ENCODE data around the gene RAD9A.
A peak's percentile ranks its signal among the peaks of the same experiment; 100 is the strongest.

RAD9A gene

DNA sequence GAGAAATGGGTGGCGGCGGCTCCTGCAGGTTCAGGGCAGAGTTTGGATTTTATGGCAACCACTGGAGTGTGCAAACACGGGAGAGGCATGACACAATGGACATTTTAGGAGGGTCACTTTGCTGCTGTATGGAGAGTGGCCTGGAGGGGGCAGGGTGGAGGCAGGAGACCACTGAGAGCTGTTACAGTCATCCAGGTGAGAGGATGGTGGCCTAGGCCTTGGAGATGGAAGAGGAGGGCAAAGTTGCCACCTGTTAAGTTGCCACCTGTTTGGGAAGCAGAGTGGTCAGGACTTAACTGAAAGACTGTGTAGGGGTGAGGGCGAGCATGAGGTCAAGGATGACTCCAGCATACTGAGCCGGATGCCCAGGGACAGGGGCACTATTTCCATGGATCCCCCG is 2.3 kb upstream of the RAD9A start:
- no peak overlapping the region for H3K4me3 ChIP-seq (ENCODE audit: low read depth, low read length)
- H3K4me1 ChIP-seq (ENCODE audit: control insufficient read depth, insufficient read depth, low read length, unreplicated experiment) = peaks cover 12% of the 10 kb centered on the region
- no peaks in the 10 kb centered on the region for H3K36me3 ChIP-seq (ENCODE audit: insufficient read depth, low read length)
- H3K27ac ChIP-seq (ENCODE audit: low read depth, low read length) = no peak overlapping the region
- H3K27me3 ChIP-seq (ENCODE audit: insufficient read depth, low read length) = no peaks in the 10 kb centered on the region
- no peaks in the 10 kb centered on the region for H3K79me2 ChIP-seq (ENCODE audit: control insufficient read depth, insufficient read depth, low read length, unreplicated experiment)
- no peak overlapping the region for H2AFZ ChIP-seq (ENCODE audit: low read length, unreplicated experiment)

DNA sequence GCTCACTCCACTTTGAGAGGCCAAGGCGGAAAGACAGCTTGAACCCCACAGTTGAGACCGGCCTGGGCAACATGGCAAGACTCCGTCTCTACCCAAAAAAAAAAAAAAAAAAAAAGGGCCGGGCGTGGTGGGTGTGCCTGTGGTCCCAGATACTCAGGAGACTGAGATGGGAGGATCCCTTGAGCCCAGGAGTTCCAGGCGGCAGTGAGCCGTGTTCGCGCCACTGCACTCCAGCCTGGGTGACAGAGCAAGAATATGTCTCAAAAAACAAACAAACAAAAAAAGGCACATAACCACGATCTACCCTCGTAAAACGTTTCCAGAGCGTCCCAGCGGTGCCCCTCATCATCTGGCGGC is 861 bp upstream of the RAD9A start:
- Histone ChIP-seq H3K27me3 (ENCODE audit: insufficient read depth, low read length) (no peaks in the 10 kb centered on the region), H3K4me3 (ENCODE audit: low read depth, low read length) (peak overlapping the region; percentile 84), H3K79me2 (ENCODE audit: control insufficient read depth, insufficient read depth, low read length, unreplicated experiment) (no peaks in the 10 kb centered on the region), H3K36me3 (ENCODE audit: insufficient read depth, low read length) (no peaks in the 10 kb centered on the region), H3K4me1 (ENCODE audit: control insufficient read depth, insufficient read depth, low read length, unreplicated experiment) (no peaks in the 10 kb centered on the region), H2AFZ (ENCODE audit: low read length, unreplicated experiment) (peak overlapping the region; percentile 78), H3K27ac (ENCODE audit: low read depth, low read length) (peak overlapping the region; percentile 39; the same call in 1 of the 2 replicates)

DNA sequence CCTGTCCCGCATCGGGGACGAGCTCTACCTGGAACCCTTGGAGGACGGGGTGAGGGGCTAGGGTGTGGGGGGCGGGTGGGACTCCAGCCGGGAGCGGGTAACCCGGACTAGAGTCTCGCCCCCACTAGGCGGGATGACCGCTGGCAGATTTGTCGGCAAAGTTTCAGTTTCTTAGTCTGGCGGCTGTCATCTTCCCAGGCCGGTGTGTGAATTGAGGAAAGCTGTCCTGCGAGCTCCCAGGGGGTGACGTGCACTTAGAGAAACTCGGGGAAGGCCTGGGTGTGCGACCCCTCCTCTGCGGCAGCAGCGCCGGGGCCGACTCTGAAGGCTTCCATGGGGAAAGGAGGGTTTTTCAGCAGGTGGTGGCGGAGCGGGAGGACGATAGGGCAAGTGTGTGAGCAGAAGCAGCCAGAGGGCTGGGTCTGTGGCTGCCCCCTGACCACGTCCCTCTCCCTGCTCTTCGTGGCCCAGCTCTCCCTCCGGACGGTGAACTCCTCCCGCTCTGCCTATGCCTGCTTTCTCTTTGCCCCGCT is 463 bp downstream of the RAD9A start:
- Histone ChIP-seq H3K4me3 (ENCODE audit: low read depth, low read length) (peak overlapping the region; percentile 84), H3K36me3 (ENCODE audit: insufficient read depth, low read length) (no peaks in the 10 kb centered on the region), H3K4me1 (ENCODE audit: control insufficient read depth, insufficient read depth, low read length, unreplicated experiment) (no peaks in the 10 kb centered on the region), H3K27me3 (ENCODE audit: insufficient read depth, low read length) (no peaks in the 10 kb centered on the region), H2AFZ (ENCODE audit: low read length, unreplicated experiment) (peak overlapping the region; percentile 66), H3K27ac (ENCODE audit: low read depth, low read length) (peak overlapping the region; percentile 50; the same call in 1 of the 2 replicates), H3K79me2 (ENCODE audit: control insufficient read depth, insufficient read depth, low read length, unreplicated experiment) (no peaks in the 10 kb centered on the region)

DNA sequence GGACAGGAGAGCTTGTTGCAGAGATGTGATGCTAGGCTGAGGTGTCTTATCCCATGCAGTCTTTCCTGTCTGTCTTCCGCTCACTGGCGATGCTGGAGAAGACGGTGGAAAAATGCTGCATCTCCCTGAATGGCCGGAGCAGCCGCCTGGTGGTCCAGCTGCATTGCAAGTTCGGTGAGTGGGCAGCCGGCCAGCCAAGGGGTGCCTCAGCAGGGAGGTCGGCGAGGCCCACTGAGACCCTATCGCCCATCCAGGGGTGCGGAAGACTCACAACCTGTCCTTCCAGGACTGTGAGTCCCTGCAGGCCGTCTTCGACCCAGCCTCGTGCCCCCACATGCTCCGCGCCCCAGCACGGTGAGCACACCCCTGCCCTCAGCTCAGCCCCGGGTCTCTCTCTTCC is 1.7 kb downstream of the RAD9A start:
- Histone ChIP-seq H3K36me3 (ENCODE audit: insufficient read depth, low read length) (no peaks in the 10 kb centered on the region), H3K4me3 (ENCODE audit: low read depth, low read length) (no peak overlapping the region)

DNA sequence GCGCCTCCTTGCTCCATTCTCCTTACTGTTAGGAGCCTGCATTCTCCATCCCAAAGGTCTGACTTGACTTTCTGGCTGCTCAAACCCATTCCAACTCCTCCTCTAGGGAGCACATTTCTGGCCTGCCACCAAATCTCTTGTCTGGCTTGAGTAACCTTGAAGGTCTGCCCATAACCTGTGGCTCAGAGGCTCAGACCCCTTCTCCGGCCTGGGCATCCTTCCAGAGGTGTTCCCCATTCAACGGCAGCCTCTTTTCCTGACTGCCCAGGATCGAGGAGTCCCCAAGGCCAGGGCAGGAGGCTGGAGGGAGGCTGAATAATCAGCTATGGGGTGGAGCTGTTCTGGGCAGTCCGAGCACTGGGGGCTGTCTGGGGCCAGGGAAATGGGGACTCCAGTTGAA is 2.2 kb downstream of the RAD9A start:
- no peaks in the 10 kb centered on the region for H3K4me1 ChIP-seq (ENCODE audit: control insufficient read depth, insufficient read depth, low read length, unreplicated experiment)
- H3K27ac ChIP-seq (ENCODE audit: low read depth, low read length) = no peak overlapping the region
- H3K36me3 ChIP-seq (ENCODE audit: insufficient read depth, low read length) = no peaks in the 10 kb centered on the region

More for the DNA sequence above, 1.7 kb downstream of the RAD9A start:
- H3K4me1 ChIP-seq (ENCODE audit: control insufficient read depth, insufficient read depth, low read length, unreplicated experiment) = no peaks in the 10 kb centered on the region
- no peaks in the 10 kb centered on the region for H3K27me3 ChIP-seq (ENCODE audit: insufficient read depth, low read length)
- no peak overlapping the region for H3K27ac ChIP-seq (ENCODE audit: low read depth, low read length)
- H3K79me2 ChIP-seq (ENCODE audit: control insufficient read depth, insufficient read depth, low read length, unreplicated experiment) = no peaks in the 10 kb centered on the region
- H2AFZ ChIP-seq (ENCODE audit: low read length, unreplicated experiment) = no peak overlapping the region

DNA sequence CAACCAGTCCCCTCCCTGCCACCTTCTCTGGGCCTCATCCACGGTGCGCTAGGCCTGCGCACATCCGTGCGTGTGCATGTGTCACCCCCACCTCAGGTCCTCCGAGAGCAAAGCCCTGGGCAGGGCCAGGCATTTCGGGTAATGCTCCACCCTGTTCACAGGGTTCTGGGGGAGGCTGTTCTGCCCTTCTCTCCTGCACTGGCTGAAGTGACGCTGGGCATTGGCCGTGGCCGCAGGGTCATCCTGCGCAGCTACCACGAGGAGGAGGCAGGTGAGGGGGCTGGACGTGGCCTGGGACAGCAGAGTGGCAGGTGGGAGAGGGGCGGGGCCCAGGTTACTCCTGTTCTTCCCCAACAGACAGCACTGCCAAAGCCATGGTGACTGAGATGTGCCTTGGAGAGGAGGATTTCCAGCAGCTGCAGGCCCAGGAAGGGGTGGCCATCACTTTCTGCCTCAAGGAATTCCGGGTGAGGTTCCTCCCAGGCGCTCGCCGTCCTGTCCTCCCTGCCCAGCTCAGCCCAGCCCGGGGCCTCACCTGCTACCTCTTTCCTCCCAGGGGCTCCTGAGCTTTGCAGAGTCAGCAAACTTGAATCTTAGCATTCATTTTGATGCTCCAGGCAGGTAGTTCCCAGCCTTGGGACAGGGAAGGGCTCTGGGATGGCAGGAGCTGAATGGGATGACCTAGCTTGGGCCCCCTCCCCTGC is 3.9 kb downstream of the RAD9A start:
- peaks cover 2% of the 10 kb centered on the region; the same call in 1 of the 2 replicates for H3K36me3 ChIP-seq (ENCODE audit: insufficient read depth, low read length)
- no peak overlapping the region for H3K27ac ChIP-seq (ENCODE audit: low read depth, low read length)
- H3K4me1 ChIP-seq (ENCODE audit: control insufficient read depth, insufficient read depth, low read length, unreplicated experiment) = peaks cover 8% of the 10 kb centered on the region
- H2AFZ ChIP-seq (ENCODE audit: low read length, unreplicated experiment) = no peak overlapping the region
- H3K79me2 ChIP-seq (ENCODE audit: control insufficient read depth, insufficient read depth, low read length, unreplicated experiment) = peaks cover 7% of the 10 kb centered on the region
- no peak overlapping the region for H3K4me3 ChIP-seq (ENCODE audit: low read depth, low read length)
- H3K27me3 ChIP-seq (ENCODE audit: insufficient read depth, low read length) = no peaks in the 10 kb centered on the region

More for the DNA sequence above, 2.2 kb downstream of the RAD9A start:
- Histone ChIP-seq H3K27me3 (ENCODE audit: insufficient read depth, low read length) (no peaks in the 10 kb centered on the region), H2AFZ (ENCODE audit: low read length, unreplicated experiment) (no peak overlapping the region), H3K79me2 (ENCODE audit: control insufficient read depth, insufficient read depth, low read length, unreplicated experiment) (no peaks in the 10 kb centered on the region), H3K4me3 (ENCODE audit: low read depth, low read length) (no peak overlapping the region)

DNA sequence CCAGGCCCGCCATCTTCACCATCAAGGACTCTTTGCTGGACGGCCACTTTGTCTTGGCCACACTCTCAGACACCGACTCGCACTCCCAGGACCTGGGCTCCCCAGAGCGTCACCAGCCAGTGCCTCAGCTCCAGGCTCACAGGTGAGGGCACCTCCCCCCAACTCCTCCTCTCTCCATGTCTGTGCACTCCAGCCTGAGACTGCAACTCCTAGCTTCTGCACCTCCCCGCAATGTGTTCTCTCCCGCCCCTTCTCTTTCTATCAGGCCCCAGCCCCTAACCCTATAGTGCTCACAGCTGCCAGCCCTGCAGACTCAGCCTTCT is 4.4 kb downstream of the RAD9A start:
- Histone ChIP-seq H3K4me1 (ENCODE audit: control insufficient read depth, insufficient read depth, low read length, unreplicated experiment) (peaks cover 9% of the 10 kb centered on the region), H3K27ac (ENCODE audit: low read depth, low read length) (no peak overlapping the region), H3K79me2 (ENCODE audit: control insufficient read depth, insufficient read depth, low read length, unreplicated experiment) (peaks cover 12% of the 10 kb centered on the region)

DNA sequence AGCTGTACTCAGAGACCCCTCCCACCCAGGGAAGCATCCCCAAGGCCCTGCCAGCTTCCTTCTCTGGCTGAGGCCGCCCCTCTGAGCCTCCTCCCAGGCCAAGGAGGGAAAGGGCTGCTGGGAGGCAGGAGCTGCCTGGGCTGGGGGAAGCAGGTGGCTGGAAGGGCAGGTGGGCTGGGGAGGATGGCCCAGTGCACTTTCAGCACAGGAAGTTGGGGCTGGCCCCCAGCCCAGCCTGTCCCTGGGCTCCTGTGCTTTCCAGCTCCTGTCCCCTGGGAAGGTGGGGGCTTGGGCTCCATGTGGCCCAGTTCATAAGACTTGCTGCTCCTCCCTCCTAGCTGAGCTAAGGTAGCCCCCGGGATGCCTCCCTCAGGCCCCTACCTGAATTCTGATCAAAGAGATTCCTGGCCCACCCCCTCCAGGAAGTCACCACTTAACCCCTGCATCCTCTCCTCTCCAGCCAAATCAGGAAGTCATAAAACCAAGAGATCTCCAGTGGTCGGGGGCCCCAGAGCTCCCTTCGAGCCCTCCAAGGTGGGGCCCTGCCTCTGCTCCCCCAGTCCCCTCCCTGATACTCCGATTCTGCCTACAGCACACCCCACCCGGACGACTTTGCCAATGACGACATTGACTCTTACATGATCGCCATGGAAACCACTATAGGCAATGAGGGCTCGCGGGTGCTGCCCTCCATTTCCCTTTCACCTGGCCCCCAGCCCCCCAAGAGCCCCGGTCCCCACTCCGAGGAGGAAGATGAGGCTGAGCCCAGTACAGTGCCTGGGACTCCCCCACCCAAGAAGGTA is 5.0 kb downstream of the RAD9A start:
- no peak overlapping the region for H3K27ac ChIP-seq (ENCODE audit: low read depth, low read length)
- no peak overlapping the region for H2AFZ ChIP-seq (ENCODE audit: low read length, unreplicated experiment)
- no peak overlapping the region for H3K4me3 ChIP-seq (ENCODE audit: low read depth, low read length)
- no peaks in the 10 kb centered on the region for H3K27me3 ChIP-seq (ENCODE audit: insufficient read depth, low read length)
- peaks cover 9% of the 10 kb centered on the region for H3K4me1 ChIP-seq (ENCODE audit: control insufficient read depth, insufficient read depth, low read length, unreplicated experiment)
- peaks cover 2% of the 10 kb centered on the region; the same call in 1 of the 2 replicates for H3K36me3 ChIP-seq (ENCODE audit: insufficient read depth, low read length)
- H3K79me2 ChIP-seq (ENCODE audit: control insufficient read depth, insufficient read depth, low read length, unreplicated experiment) = peaks cover 15% of the 10 kb centered on the region

More for the DNA sequence above, 4.4 kb downstream of the RAD9A start:
- H2AFZ ChIP-seq (ENCODE audit: low read length, unreplicated experiment) = no peak overlapping the region
- H3K27me3 ChIP-seq (ENCODE audit: insufficient read depth, low read length) = no peaks in the 10 kb centered on the region
- peaks cover 2% of the 10 kb centered on the region; the same call in 1 of the 2 replicates for H3K36me3 ChIP-seq (ENCODE audit: insufficient read depth, low read length)
- no peak overlapping the region for H3K4me3 ChIP-seq (ENCODE audit: low read depth, low read length)

DNA sequence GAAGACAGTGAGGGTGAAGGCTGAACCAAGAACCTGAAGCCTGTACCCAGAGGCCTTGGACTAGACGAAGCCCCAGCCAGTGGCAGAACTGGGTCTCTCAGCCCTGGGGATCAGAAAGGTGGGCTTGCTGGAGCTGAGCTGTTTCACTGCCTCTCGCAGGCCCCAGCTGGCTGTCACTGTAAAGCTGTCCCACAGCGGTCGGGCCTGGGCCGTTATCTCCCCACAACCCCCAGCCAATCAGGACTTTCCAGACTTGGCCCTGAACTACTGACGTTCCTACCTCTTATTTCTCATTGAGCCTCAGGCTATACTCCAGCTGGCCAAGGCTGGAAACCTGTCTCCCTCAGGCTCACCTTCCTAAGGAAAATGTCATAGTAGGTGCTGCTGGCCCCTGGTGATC is 5.8 kb downstream of the RAD9A start:
- H2AFZ ChIP-seq (ENCODE audit: low read length, unreplicated experiment) = no peak overlapping the region
- no peak overlapping the region for H3K4me3 ChIP-seq (ENCODE audit: low read depth, low read length)
- H3K27ac ChIP-seq (ENCODE audit: low read depth, low read length) = no peak overlapping the region
- peaks cover 2% of the 10 kb centered on the region; the same call in 1 of the 2 replicates for H3K36me3 ChIP-seq (ENCODE audit: insufficient read depth, low read length)
- H3K27me3 ChIP-seq (ENCODE audit: insufficient read depth, low read length) = no peaks in the 10 kb centered on the region
- H3K79me2 ChIP-seq (ENCODE audit: control insufficient read depth, insufficient read depth, low read length, unreplicated experiment) = peaks cover 15% of the 10 kb centered on the region
- peaks cover 12% of the 10 kb centered on the region for H3K4me1 ChIP-seq (ENCODE audit: control insufficient read depth, insufficient read depth, low read length, unreplicated experiment)

DNA sequence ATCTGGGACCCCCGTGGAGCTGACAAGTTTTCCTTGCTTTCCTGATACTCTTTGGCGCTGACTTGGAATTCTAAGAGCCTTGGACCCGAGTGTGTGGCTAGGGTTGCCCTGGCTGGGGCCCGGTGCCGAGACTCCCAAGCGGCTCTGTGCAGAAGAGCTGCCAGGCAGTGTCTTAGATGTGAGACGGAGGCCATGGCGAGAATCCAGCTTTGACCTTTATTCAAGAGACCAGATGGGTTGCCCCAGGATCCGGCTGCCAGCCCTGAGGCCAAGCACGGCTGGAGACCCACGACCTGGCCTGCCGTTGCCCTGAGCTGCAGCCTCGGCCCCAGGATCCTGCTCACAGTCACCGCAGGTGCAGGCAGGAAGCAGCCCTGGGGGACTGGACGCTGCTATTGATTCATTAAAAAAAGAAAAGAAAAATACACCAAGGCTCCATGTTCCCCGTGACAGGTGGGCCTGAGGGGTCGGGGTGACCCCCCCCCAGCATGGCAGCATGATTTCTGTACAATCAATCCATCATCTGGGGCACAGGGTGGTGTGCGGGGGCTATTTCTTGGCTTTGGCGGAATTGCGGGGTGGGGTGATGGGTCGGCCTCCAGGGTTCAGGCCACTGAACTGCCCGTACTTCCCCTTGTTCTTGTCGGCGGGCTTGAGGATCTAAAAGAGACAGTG is 6.3 kb downstream of the RAD9A start:
- peaks cover 15% of the 10 kb centered on the region for H3K79me2 ChIP-seq (ENCODE audit: control insufficient read depth, insufficient read depth, low read length, unreplicated experiment)
- H3K4me1 ChIP-seq (ENCODE audit: control insufficient read depth, insufficient read depth, low read length, unreplicated experiment) = peaks cover 12% of the 10 kb centered on the region
- peaks cover 2% of the 10 kb centered on the region; the same call in 1 of the 2 replicates for H3K36me3 ChIP-seq (ENCODE audit: insufficient read depth, low read length)
- H3K4me3 ChIP-seq (ENCODE audit: low read depth, low read length) = no peak overlapping the region
- no peak overlapping the region for H3K27ac ChIP-seq (ENCODE audit: low read depth, low read length)
- H2AFZ ChIP-seq (ENCODE audit: low read length, unreplicated experiment) = no peak overlapping the region
- H3K27me3 ChIP-seq (ENCODE audit: insufficient read depth, low read length) = no peaks in the 10 kb centered on the region
